Ishikawa (cell line): Measurements from ENCODE around the gene SYNE1.

Experiments used
- CEBPB ChIP-seq: IDR thresholded peaks from 2 replicates; pipeline ENCODE4 v1.6.1; 2012
- CREB1 ChIP-seq: IDR thresholded peaks from 2 replicates; pipeline ENCODE4 v1.6.1; 2012; ENCODE audit warnings: low read depth
- EGR1 ChIP-seq: IDR thresholded peaks from 2 replicates; pipeline ENCODE4 v1.6.1; 2012
- EP300 ChIP-seq: IDR thresholded peaks from 2 replicates; pipeline ENCODE4 v1.6.1; 2012; ENCODE audit warnings: borderline replicate concordance
- FOXM1 ChIP-seq: IDR thresholded peaks from 2 replicates; pipeline ENCODE4 v1.6.1; 2012; ENCODE audit warnings: low read depth, borderline replicate concordance
- NFIC ChIP-seq: IDR thresholded peaks from 2 replicates; pipeline ENCODE4 v1.6.1; 2012
- RAD21 ChIP-seq: IDR thresholded peaks from 2 replicates; pipeline ENCODE4 v1.6.1; 2012; ENCODE audit warnings: low read depth
- TAF1 ChIP-seq: IDR thresholded peaks from 2 replicates; pipeline ENCODE4 v1.6.1; 2012; ENCODE audit warnings: low read depth, mild to moderate bottlenecking
- TCF12 ChIP-seq: IDR thresholded peaks from 2 replicates; pipeline ENCODE4 v1.6.1; 2012; ENCODE audit warnings: low read depth
- TEAD4 ChIP-seq: IDR thresholded peaks from 2 replicates; pipeline ENCODE4 v1.6.1; 2012
- YY1 ChIP-seq: IDR thresholded peaks from 2 replicates; pipeline ENCODE4 v1.6.1; 2012; ENCODE audit warnings: low read depth
- ZBTB7A ChIP-seq: IDR thresholded peaks from 2 replicates; pipeline ENCODE4 v1.6.1; 2012; ENCODE audit warnings: low read depth
- TF ChIP-seq, protein P1 (sequence below): IDR thresholded peaks from 2 replicates; pipeline ENCODE4 v1.6.1; 2012
- TF ChIP-seq, protein P2 (sequence below): IDR thresholded peaks from 2 replicates; pipeline ENCODE4 v1.6.1; 2012; ENCODE audit warnings: low read depth, mild to moderate bottlenecking
- TF ChIP-seq, protein P3 (sequence below): IDR thresholded peaks from 2 replicates; pipeline ENCODE4 v1.6.1; 2012

The SYNE1 gene

DNA sequence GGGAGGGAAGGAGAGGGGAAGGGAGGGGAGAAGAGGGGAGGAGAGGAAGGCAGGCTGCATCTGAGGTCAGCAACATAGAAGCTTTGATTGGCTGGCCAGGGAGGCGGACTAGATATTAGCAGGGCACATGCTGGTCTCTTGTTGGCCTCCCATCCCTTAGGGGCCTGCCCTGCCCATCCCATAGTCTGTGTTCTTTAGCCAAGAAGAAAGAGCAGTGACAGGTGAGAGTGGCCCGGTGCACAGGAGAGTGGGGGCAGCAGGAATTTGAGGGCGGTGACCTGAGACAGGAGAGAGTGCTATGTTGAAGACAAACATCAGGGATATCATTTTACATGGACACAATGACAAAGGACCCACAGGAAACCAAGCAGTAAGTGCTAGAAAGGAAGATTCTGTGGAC, 413.5 kb downstream of the SYNE1 start:
- TF ChIP-seq, protein P1, sequence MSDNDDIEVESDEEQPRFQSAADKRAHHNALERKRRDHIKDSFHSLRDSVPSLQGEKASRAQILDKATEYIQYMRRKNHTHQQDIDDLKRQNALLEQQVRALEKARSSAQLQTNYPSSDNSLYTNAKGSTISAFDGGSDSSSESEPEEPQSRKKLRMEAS: no peak
- no peak for TF ChIP-seq CEBPB
- no peak for TF ChIP-seq TEAD4
- TF ChIP-seq FOXM1: no peak
- TF ChIP-seq, protein P2, sequence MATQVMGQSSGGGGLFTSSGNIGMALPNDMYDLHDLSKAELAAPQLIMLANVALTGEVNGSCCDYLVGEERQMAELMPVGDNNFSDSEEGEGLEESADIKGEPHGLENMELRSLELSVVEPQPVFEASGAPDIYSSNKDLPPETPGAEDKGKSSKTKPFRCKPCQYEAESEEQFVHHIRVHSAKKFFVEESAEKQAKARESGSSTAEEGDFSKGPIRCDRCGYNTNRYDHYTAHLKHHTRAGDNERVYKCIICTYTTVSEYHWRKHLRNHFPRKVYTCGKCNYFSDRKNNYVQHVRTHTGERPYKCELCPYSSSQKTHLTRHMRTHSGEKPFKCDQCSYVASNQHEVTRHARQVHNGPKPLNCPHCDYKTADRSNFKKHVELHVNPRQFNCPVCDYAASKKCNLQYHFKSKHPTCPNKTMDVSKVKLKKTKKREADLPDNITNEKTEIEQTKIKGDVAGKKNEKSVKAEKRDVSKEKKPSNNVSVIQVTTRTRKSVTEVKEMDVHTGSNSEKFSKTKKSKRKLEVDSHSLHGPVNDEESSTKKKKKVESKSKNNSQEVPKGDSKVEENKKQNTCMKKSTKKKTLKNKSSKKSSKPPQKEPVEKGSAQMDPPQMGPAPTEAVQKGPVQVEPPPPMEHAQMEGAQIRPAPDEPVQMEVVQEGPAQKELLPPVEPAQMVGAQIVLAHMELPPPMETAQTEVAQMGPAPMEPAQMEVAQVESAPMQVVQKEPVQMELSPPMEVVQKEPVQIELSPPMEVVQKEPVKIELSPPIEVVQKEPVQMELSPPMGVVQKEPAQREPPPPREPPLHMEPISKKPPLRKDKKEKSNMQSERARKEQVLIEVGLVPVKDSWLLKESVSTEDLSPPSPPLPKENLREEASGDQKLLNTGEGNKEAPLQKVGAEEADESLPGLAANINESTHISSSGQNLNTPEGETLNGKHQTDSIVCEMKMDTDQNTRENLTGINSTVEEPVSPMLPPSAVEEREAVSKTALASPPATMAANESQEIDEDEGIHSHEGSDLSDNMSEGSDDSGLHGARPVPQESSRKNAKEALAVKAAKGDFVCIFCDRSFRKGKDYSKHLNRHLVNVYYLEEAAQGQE: no peak
- no peak for TF ChIP-seq RAD21
- TF ChIP-seq CREB1: no peak
- no peak for TF ChIP-seq TCF12
- TF ChIP-seq, protein P3, sequence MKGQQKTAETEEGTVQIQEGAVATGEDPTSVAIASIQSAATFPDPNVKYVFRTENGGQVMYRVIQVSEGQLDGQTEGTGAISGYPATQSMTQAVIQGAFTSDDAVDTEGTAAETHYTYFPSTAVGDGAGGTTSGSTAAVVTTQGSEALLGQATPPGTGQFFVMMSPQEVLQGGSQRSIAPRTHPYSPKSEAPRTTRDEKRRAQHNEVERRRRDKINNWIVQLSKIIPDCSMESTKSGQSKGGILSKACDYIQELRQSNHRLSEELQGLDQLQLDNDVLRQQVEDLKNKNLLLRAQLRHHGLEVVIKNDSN: no peak
- TF ChIP-seq EP300: no peak
- no peak for TF ChIP-seq NFIC
- no peak for TF ChIP-seq TAF1
- no peak for TF ChIP-seq YY1
- TF ChIP-seq ZBTB7A: no peak
- TF ChIP-seq EGR1: no peak

DNA sequence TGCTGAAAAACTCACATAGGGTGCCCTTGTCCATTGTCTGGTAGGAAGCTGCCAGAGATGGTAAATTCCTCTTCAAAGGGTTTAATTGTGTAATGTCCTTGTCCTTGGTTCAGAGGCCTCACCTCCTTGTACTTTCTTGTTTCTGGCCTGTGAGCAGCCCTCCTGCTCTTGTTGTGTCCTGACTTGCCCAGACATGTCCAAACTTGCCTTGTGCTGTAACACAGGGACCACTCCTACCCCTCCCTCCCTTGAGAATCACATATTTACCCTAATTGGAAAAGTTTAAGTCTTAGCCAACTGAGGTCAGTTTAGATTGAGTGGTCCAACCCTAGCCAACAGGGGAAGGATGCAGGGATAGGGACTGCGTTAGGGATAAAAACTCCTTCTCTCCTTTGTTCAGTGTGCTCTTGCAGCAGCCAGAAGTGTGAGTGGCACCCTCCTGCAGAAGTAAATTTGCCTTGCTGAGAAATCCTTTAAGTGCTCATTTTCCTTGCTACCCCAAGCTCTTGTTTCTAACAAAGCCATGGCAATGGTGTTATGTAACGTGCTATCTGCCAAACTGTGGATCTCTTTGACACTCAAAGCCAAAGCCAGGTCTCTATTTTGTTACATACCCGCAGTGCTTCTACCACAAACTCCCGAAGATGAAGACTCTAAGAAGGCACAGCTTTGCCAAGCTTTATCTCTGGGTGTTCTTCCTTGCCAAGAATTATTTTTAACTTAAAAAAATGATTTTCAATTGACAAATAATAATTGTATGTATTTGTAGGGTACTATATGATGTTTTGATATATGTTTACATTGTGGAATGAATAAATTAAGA, 415.1 kb downstream of the SYNE1 start:
- TF ChIP-seq, protein P3: 0 out of 2 replicates have a peak, but pooled peaks have one; percentile 28
- no peak for TF ChIP-seq TEAD4

DNA sequence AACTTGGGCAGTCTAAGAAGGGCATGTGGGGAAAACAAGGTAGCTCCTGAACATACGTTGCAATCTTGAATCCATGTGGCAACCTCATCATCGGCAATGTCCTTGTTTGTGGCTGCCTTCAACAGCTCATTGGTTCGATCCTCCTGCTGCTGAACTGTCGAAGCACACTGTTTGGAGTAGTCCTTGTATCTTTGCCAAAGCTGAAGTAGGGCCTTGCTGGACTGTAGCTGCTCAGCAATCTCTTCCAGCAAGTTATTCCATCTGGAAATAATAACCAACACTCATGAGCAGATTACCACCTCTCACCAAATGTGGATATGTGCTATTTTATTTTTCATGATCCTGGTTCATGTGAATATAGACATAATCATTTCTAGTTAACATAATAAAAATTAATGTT, 416.4 kb downstream of the SYNE1 start:
- no peak for TF ChIP-seq RAD21
- TF ChIP-seq, protein P3: no peak
- no peak for TF ChIP-seq TAF1
- no peak for TF ChIP-seq YY1
- TF ChIP-seq NFIC: no peak
- no peak for TF ChIP-seq TEAD4
- TF ChIP-seq FOXM1: no peak
- TF ChIP-seq ZBTB7A: no peak
- TF ChIP-seq TCF12: no peak
- no peak for TF ChIP-seq CEBPB
- TF ChIP-seq, protein P1: no peak
- no peak for TF ChIP-seq EGR1

DNA sequence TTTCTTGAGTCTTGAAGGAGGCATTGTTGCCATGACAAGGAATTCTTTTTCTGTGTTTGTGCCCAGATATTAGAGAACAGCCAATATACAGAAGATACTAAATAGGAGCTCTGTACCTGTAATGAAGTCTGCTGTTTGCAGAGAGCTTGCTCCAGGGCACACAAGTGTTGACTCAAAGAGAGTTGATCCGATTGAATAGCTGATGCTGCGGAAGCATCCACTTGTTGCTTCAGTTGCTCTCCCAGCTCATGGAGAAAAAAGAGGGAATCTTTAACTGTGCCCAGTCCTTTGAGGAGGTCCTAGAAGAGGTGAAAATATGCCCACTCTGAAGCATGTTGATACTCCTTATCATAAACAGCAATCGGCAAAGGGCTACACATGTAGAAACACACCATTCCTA, 418.3 kb downstream of the SYNE1 start:
- TF ChIP-seq TEAD4 (no peak), EGR1 (no peak), YY1 (no peak), CEBPB (no peak), NFIC (no peak), EP300 (no peak), FOXM1 (no peak), RAD21 (no peak), TCF12 (no peak), TAF1 (no peak), CREB1 (no peak)
- TF ChIP-seq, protein P3: no peak
- TF ChIP-seq, protein P1: no peak

DNA sequence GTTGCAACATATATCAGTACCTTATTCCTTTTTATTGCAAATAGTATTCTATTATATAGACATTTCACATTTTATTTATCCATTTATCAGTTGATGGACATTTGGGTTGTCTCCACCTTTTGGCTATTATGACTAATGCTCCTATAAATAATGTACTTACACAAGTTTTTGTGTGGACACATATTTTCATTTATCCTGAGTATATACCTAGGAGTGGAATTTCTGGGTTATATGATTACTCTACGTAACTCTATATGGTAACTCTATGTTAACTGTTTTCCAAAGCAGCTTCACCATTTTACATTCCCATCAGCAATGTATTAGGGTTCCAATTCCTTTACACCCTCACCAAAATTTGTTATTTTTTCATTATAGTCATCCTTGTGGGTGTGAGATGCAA, 424.7 kb downstream of the SYNE1 start:
- no peak for TF ChIP-seq RAD21
- TF ChIP-seq TAF1: no peak
- no peak for TF ChIP-seq CEBPB
- TF ChIP-seq EP300: no peak
- TF ChIP-seq, protein P3: no peak
- TF ChIP-seq, protein P1: no peak
- TF ChIP-seq CREB1: no peak
- no peak for TF ChIP-seq ZBTB7A
- no peak for TF ChIP-seq NFIC
- TF ChIP-seq, protein P2: no peak
- no peak for TF ChIP-seq TCF12
- no peak for TF ChIP-seq TEAD4
- TF ChIP-seq YY1: no peak
- no peak for TF ChIP-seq EGR1
